ENCODE data around the gene RPS19BP1. TPM values are rescaled to one million over a fixed set of nuclear protein-coding genes. Genes with fewer than 3 reads are reported as not detected.
"Not testable (repeated sequence)": the region's sequence is repeated elsewhere in the genome, so short reads cannot be mapped to it uniquely, and the experiment has no call there.

Gene RPS19BP1
- total RNA-seq, 2 experiments from 2014 or later = 42.8 to 68.8 TPM

GRCh38 chr22:39512026-39512425 lies 20.5 kb downstream of the RPS19BP1 start:
- ChIA-PET CTCF (interaction anchor here (0.7 to 1.8 kb wide), 5 partner anchors 15 to 278 kb away, joined by 3 to 6 read pairs (median 4); no protein-coding TSS in a partner anchor), POLR2A (interaction anchor here (0.6 kb wide), 1 partner anchor 426 kb away, joined by 3 read pairs; no protein-coding TSS in a partner anchor)
- intact Hi-C loops (cut with DNase I, micrococcal nuclease) = loop anchor here in 1 of 2 experiments (10.0 kb wide), 1 partner anchor 107 kb away; no protein-coding TSS in a partner anchor
- Mint-ChIP-seq H3K4me1 (peaks cover 37% of the 10 kb centered on the region), H3K4me3 (no peak overlapping the region), H3K27me3 (no peaks in the 10 kb centered on the region), H3K9me3 (ENCODE audit: low read depth) (no peaks in the 10 kb centered on the region), H3K36me3 (ENCODE audit: low read depth) (peaks cover 70% of the 10 kb centered on the region), H3K27ac (no peak overlapping the region)
- no peak for ATAC-seq
- no peak for DNase-seq

- ATAC-seq (no peak), DNase-seq (no peak)
- no peaks in the 10 kb centered on the region for H3K27me3 Mint-ChIP-seq
- POLR2A ChIA-PET = no interaction called here
- no peak overlapping the region for H3K27ac Mint-ChIP-seq
- H3K36me3 Mint-ChIP-seq (ENCODE audit: low read depth) = peaks cover 77% of the 10 kb centered on the region
- H3K4me3 Mint-ChIP-seq = no peak overlapping the region
- H3K4me1 Mint-ChIP-seq = peaks cover 38% of the 10 kb centered on the region
- no peaks in the 10 kb centered on the region for H3K9me3 Mint-ChIP-seq (ENCODE audit: low read depth)
- intact Hi-C loops (cut with DNase I, micrococcal nuclease) = loop anchor here in 1 of 2 experiments (10.0 kb wide), 1 partner anchor 106 kb away; no protein-coding TSS in a partner anchor
- CTCF ChIA-PET = interaction anchor here (1.0 kb wide), 1 partner anchor 18 kb away, joined by 4 read pairs; no protein-coding TSS in a partner anchor
Measured at GRCh38 chr22:39511226-39511625, 21.3 kb downstream of the RPS19BP1 start.

- CTCF ChIA-PET = interaction anchor here (1.0 to 1.1 kb wide), 3 partner anchors 16 to 36 kb away, joined by 3 to 4 read pairs (median 4); no protein-coding TSS in a partner anchor
- peaks cover 77% of the 10 kb centered on the region for H3K36me3 Mint-ChIP-seq (ENCODE audit: low read depth)
- ATAC-seq = no peak
- no peak for DNase-seq
- H3K4me3 Mint-ChIP-seq = no peak overlapping the region
- intact Hi-C loops (cut with DNase I, micrococcal nuclease) = loop anchor here in 1 of 2 experiments (10.0 kb wide), 1 partner anchor 106 kb away; no protein-coding TSS in a partner anchor
- H3K27me3 Mint-ChIP-seq = no peaks in the 10 kb centered on the region
- no peak overlapping the region for H3K27ac Mint-ChIP-seq
- no peaks in the 10 kb centered on the region for H3K9me3 Mint-ChIP-seq (ENCODE audit: low read depth)
- H3K4me1 Mint-ChIP-seq = peaks cover 35% of the 10 kb centered on the region
- POLR2A ChIA-PET = interaction anchor here (0.7 kb wide), 1 partner anchor 563 kb away, joined by 3 read pairs; no protein-coding TSS in a partner anchor
Measured at GRCh38 chr22:39510529-39511149, 21.9 kb downstream of the RPS19BP1 start.

- Mint-ChIP-seq H3K27me3 (no peaks in the 10 kb centered on the region), H3K4me3 (no peak overlapping the region), H3K27ac (no peak overlapping the region), H3K4me1 (peaks cover 36% of the 10 kb centered on the region), H3K9me3 (ENCODE audit: low read depth) (no peaks in the 10 kb centered on the region), H3K36me3 (ENCODE audit: low read depth) (peaks cover 71% of the 10 kb centered on the region)
- ChIA-PET CTCF (interaction anchor here (0.6 kb wide), 1 partner anchor 408 kb away, joined by 3 read pairs; no protein-coding TSS in a partner anchor), POLR2A (no interaction called here)
- DNase-seq (no peak), ATAC-seq (no peak)
- intact Hi-C loops (cut with DNase I, micrococcal nuclease) = no loop called here
Measured at GRCh38 chr22:39508393-39508792, 24.2 kb downstream of the RPS19BP1 start.

- ATAC-seq; H3K9me3 Mint-ChIP-seq (ENCODE audit: low read depth); DNase-seq; H3K4me3 Mint-ChIP-seq; POLR2A ChIA-PET; H3K27me3 Mint-ChIP-seq; intact Hi-C loops (cut with DNase I, micrococcal nuclease): not testable (repeated sequence)
- Mint-ChIP-seq H3K4me1 (peaks cover 37% of the 10 kb centered on the region), H3K27ac (peak overlapping the region; percentile 6), H3K36me3 (ENCODE audit: low read depth) (peaks cover 66% of the 10 kb centered on the region)
- CTCF ChIA-PET = interaction anchor here (0.7 to 1.2 kb wide), 3 partner anchors 9 to 16 kb away, joined by 3 to 5 read pairs (median 3); partner anchors contain the start of gene ATF4
Measured at GRCh38 chr22:39507021-39507420, 25.5 kb downstream of the RPS19BP1 start.

- DNase-seq = no peak
- H3K9me3 Mint-ChIP-seq (ENCODE audit: low read depth) = no peaks in the 10 kb centered on the region
- peaks cover 42% of the 10 kb centered on the region for H3K36me3 Mint-ChIP-seq (ENCODE audit: low read depth)
- H3K27me3 Mint-ChIP-seq = no peaks in the 10 kb centered on the region
- no peak for ATAC-seq
- CTCF ChIA-PET = interaction anchor here (1.3 to 2.7 kb wide), 3 partner anchors 10 to 25 kb away, joined by 6 to 8 read pairs (median 7); no protein-coding TSS in a partner anchor
- peaks cover 37% of the 10 kb centered on the region for H3K4me1 Mint-ChIP-seq
- H3K27ac Mint-ChIP-seq = no peak overlapping the region
- POLR2A ChIA-PET = interaction anchor here (1.0 kb wide), 1 partner anchor 14 kb away, joined by 4 read pairs; no protein-coding TSS in a partner anchor
- H3K4me3 Mint-ChIP-seq = peak overlapping the region; percentile 76
- intact Hi-C loops (cut with DNase I, micrococcal nuclease) = loop anchor here in 1 of 2 experiments (5.0 kb wide), 1 partner anchor 932 kb away; the partner anchor contains the start of gene DMC1
Measured at GRCh38 chr22:39504071-39504470, 28.5 kb downstream of the RPS19BP1 start.

- Mint-ChIP-seq H3K9me3 (ENCODE audit: low read depth) (no peaks in the 10 kb centered on the region), H3K4me1 (peaks cover 36% of the 10 kb centered on the region), H3K36me3 (ENCODE audit: low read depth) (peaks cover 39% of the 10 kb centered on the region), H3K27ac (peak overlapping the region; percentile 84), H3K27me3 (no peaks in the 10 kb centered on the region), H3K4me3 (peak overlapping the region; percentile 76)
- ChIA-PET POLR2A (interaction anchor here (2.0 kb wide), 1 partner anchor 17 kb away, joined by 25 read pairs; the partner anchor contains the start of gene ATF4), CTCF (interaction anchor here (1.3 to 2.7 kb wide), 3 partner anchors 10 to 25 kb away, joined by 6 to 8 read pairs (median 7); no protein-coding TSS in a partner anchor)
- ATAC-seq (no peak), DNase-seq (no peak)
- intact Hi-C loops (cut with DNase I, micrococcal nuclease) = loop anchor here (2.0 to 5.0 kb wide), 3 partner anchors 15 to 931 kb away; partner anchors contain the start of genes CBX7 (in 1 of the 2) and DMC1 (in 1 of the 2)
Measured at GRCh38 chr22:39503630-39504029, 28.9 kb downstream of the RPS19BP1 start.

- Mint-ChIP-seq H3K4me1 (peaks cover 31% of the 10 kb centered on the region), H3K4me3 (peak overlapping the region; percentile 76), H3K9me3 (ENCODE audit: low read depth) (no peaks in the 10 kb centered on the region), H3K36me3 (ENCODE audit: low read depth) (peaks cover 35% of the 10 kb centered on the region), H3K27ac (peak overlapping the region; percentile 84), H3K27me3 (no peaks in the 10 kb centered on the region)
- no peak for DNase-seq
- ChIA-PET CTCF (interaction anchor here (1.1 to 2.7 kb wide), 7 partner anchors 9 to 31 kb away, joined by 3 to 10 read pairs (median 7); no protein-coding TSS in a partner anchor), POLR2A (interaction anchor here (1.0 to 2.0 kb wide), 3 partner anchors 18 to 183 kb away, joined by 6 to 25 read pairs (median 15); partner anchors contain the start of genes ATF4 and RPL3)
- intact Hi-C loops (cut with DNase I, micrococcal nuclease) = loop anchor here (1.0 to 5.0 kb wide), 10 partner anchors 13 to 931 kb away; partner anchors contain the start of genes RPS19BP1 (in 2 of the 2), ADSL (in 1 of the 2), ATF4 (in 1 of the 2) and CBX7 (in 1 of the 2)
- no peak for ATAC-seq
Measured at GRCh38 chr22:39502789-39503409, 29.6 kb downstream of the RPS19BP1 start.

- POLR2A ChIA-PET = interaction anchor here (0.6 to 2.0 kb wide), 11 partner anchors 12 to 441 kb away, joined by 3 to 25 read pairs (median 5); partner anchors contain the start of genes ATF4, RPL3 and TAB1
- Mint-ChIP-seq H3K36me3 (ENCODE audit: low read depth) (peaks cover 35% of the 10 kb centered on the region), H3K4me1 (peaks cover 35% of the 10 kb centered on the region)
Measured at GRCh38 chr22:39502109-39502788, 30.3 kb downstream of the RPS19BP1 start, which contains the start of gene MIEF1. MIEF1 (plus strand) TSS chr22:39502290; CDS start chr22:39511295, 9,005 bp downstream.

GRCh38 chr22:39501644-39502108 lies 30.9 kb downstream of the RPS19BP1 start:
- H3K27ac Mint-ChIP-seq = peak overlapping the region; percentile 94
- H3K4me3 Mint-ChIP-seq = peak overlapping the region; percentile 76
- peaks cover 31% of the 10 kb centered on the region for H3K36me3 Mint-ChIP-seq (ENCODE audit: low read depth)
- H3K4me1 Mint-ChIP-seq = peaks cover 34% of the 10 kb centered on the region
- H3K27me3 Mint-ChIP-seq = no peaks in the 10 kb centered on the region
- intact Hi-C loops (cut with DNase I, micrococcal nuclease) = loop anchor here (1.0 to 5.0 kb wide), 10 partner anchors 11 to 929 kb away; partner anchors contain the start of genes RPS19BP1 (in 2 of the 2), ADSL (in 1 of the 2), ATF4 (in 1 of the 2) and CBX7 (in 1 of the 2)
- DNase-seq (no peak), ATAC-seq (no peak)
- POLR2A ChIA-PET = interaction anchor here (0.6 to 2.0 kb wide), 11 partner anchors 11 to 441 kb away, joined by 3 to 25 read pairs (median 5); partner anchors contain the start of genes ATF4, RPL3 and TAB1
- CTCF ChIA-PET = interaction anchor here (0.6 to 2.7 kb wide), 11 partner anchors 8 to 102 kb away, joined by 3 to 16 read pairs (median 5); partner anchors contain the start of genes ATF4 and TAB1
- no peaks in the 10 kb centered on the region for H3K9me3 Mint-ChIP-seq (ENCODE audit: low read depth)

More at GRCh38 chr22:39502109-39502788, 30.3 kb downstream of the RPS19BP1 start, which contains the start of gene MIEF1:
- intact Hi-C loops (cut with DNase I, micrococcal nuclease) = loop anchor here (1.0 to 5.0 kb wide), 10 partner anchors 12 to 930 kb away; partner anchors contain the start of genes RPS19BP1 (in 2 of the 2), ADSL (in 1 of the 2), ATF4 (in 1 of the 2) and CBX7 (in 1 of the 2)
- no peaks in the 10 kb centered on the region for H3K9me3 Mint-ChIP-seq (ENCODE audit: low read depth)
- peak within 1 kb of the TSS; percentile 76 for H3K4me3 Mint-ChIP-seq
- no peaks in the 10 kb centered on the region for H3K27me3 Mint-ChIP-seq
- peak; percentile 98 for DNase-seq
- peak within 1 kb of the TSS; percentile 94 for H3K27ac Mint-ChIP-seq
- CTCF ChIA-PET = interaction anchor here (0.6 to 2.7 kb wide), 12 partner anchors 8 to 796 kb away, joined by 3 to 16 read pairs (median 4); partner anchors contain the start of genes ATF4, GTPBP1 and TAB1
- ATAC-seq = peak; percentile 98
